Thyroid gland (tissue), 4 donors: ENCODE results near the gene ALS2.

Experiments
- POLR2A ChIP-seq, 2 donors: fragments of 450-650 bp; IDR thresholded peaks; one replicate each; pipeline ENCODE4 v1.6.1; 2017; ENCODE audit warnings: antibody characterized with exemption in 2 of 2, mild to moderate bottlenecking in 2 of 2, moderate library complexity in 1 of 2
- TF ChIP-seq, protein P1 (sequence below), 6 experiments: fragments of 200-600 bp in 3 of 6; fragments of 450-650 bp in 3 of 6; sonication (generic) in 3 of 6; IDR thresholded peaks; one replicate each; pipeline ENCODE4 v1.5.1; 2016 to 2019; ENCODE audit warnings: antibody characterized with exemption in 6 of 6, mild to moderate bottlenecking in 2 of 6, inconsistent platforms in 1 of 6, moderate library complexity in 1 of 6

DNA sequence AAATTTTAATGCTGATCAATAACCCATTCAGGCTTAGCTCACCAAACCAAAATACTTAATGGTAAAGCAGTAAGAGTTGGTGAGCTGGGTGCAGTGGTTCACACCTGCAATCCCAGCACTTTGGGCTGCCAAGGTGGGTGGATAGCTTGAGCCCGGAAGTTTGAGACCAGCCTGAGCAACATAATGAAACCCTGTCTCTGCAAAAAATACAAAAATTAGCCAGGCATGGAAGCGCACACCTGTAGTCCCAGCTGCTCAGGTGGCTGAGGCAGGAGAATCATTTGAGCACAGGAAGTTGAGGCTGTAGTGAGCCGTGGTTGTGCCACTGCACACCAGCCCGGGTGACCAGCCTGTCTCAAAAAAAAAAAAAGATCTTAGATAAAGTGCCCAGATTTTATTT is 46.6 kb downstream of the ALS2 start:
- TF ChIP-seq, protein P1, sequence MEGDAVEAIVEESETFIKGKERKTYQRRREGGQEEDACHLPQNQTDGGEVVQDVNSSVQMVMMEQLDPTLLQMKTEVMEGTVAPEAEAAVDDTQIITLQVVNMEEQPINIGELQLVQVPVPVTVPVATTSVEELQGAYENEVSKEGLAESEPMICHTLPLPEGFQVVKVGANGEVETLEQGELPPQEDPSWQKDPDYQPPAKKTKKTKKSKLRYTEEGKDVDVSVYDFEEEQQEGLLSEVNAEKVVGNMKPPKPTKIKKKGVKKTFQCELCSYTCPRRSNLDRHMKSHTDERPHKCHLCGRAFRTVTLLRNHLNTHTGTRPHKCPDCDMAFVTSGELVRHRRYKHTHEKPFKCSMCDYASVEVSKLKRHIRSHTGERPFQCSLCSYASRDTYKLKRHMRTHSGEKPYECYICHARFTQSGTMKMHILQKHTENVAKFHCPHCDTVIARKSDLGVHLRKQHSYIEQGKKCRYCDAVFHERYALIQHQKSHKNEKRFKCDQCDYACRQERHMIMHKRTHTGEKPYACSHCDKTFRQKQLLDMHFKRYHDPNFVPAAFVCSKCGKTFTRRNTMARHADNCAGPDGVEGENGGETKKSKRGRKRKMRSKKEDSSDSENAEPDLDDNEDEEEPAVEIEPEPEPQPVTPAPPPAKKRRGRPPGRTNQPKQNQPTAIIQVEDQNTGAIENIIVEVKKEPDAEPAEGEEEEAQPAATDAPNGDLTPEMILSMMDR (IDR thresholded peaks at IDR 0.05): no peak
- no peak for TF ChIP-seq POLR2A (IDR thresholded peaks at IDR 0.05)
